Esophagus muscularis mucosa (tissue), 4 donors: ENCODE results near the gene BCL7C. TPM values are rescaled to one million over a fixed set of nuclear protein-coding genes. Genes with fewer than 3 reads are reported as not detected.

Experiments
- DNase-seq: peaks from one replicate; pipeline ENCODE4 v3.0.0-alpha.2; 2017; ENCODE audit errors: extremely low spot score
- H3K27ac ChIP-seq, 4 donors: fragments of 200-600 bp; sonication (generic); replicated peaks in 1 of 4; 1 replicate in 3 of 4; 2 replicates in 1 of 4; pipeline ENCODE4 v1.5.1; 2016 to 2019; ENCODE audit warnings: mild to moderate bottlenecking in 1 of 4
- H3K27me3 ChIP-seq, 4 donors: fragments of 200-600 bp; sonication (generic); one replicate each; pipeline versions ENCODE4 v1.5.1 to v1.6.0; 2016 to 2019
- H3K36me3 ChIP-seq, 4 donors: fragments of 200-600 bp; sonication (generic); one replicate each; pipeline ENCODE4 v1.5.1; 2016 to 2019
- H3K4me1 ChIP-seq, 4 donors: fragments of 200-600 bp; sonication (generic); one replicate each; pipeline ENCODE4 v1.5.1; 2016 to 2019
- H3K4me3 ChIP-seq, 4 donors: fragments of 200-600 bp; sonication (generic); 1 replicate in 2 of 4; 2 replicates in 2 of 4; pipeline ENCODE4 v1.5.1; 2016 to 2019; ENCODE audit warnings: mild to moderate bottlenecking in 4 of 4, moderate library complexity in 1 of 4
- H3K9me3 ChIP-seq, 4 donors: fragments of 200-600 bp; sonication (generic); 1 replicate in 3 of 4; 2 replicates in 1 of 4; pipeline ENCODE4 v1.5.1; 2016 to 2019
- CTCF ChIP-seq, 3 experiments: fragments of 200-600 bp in 2 of 3; fragments of 450-650 bp in 1 of 3; sonication (generic) in 2 of 3; IDR thresholded peaks; one replicate each; pipeline ENCODE4 v1.5.1; 2017 to 2019; ENCODE audit warnings: antibody characterized with exemption in 3 of 3, mild to moderate bottlenecking in 2 of 3, moderate library complexity in 1 of 3
- EP300 ChIP-seq: sonication (generic); formaldehyde crosslinking; IDR thresholded peaks from one replicate; pipeline ENCODE4 v1.6.1; 2017; ENCODE audit warnings: antibody characterized with exemption
- POLR2A ChIP-seq: fragments of 450-650 bp; IDR thresholded peaks from one replicate; pipeline ENCODE4 v1.6.1; 2017; ENCODE audit warnings: antibody characterized with exemption, moderate library complexity, mild to moderate bottlenecking, low read depth
- POLR2AphosphoS5 ChIP-seq, 2 donors: sonication (generic); formaldehyde crosslinking; IDR thresholded peaks; one replicate each; pipeline ENCODE4 v1.6.1; 2017; ENCODE audit warnings: antibody characterized with exemption in 2 of 2
- WGBS: methylation state at CpG from one replicate; pipeline ENCODE4 v1.1.5; 2018; 5-methylcytosine and 5-hydroxymethylcytosine counted together
- intact Hi-C: fragments of 100-400 bp; cut with DNase I; formaldehyde crosslinking; loops from one replicate; pipeline ENCODE4 v1.15.1; 2023
- total RNA-seq, 4 donors: library from RNA; depleted of rRNA; stranded (reverse); fragments of >200 nt; gene quantifications; one replicate each; pipeline versions ENCODE4 v1.1.0 to v1.2.1, GENCODE V29; 2016

BCL7C gene
- total RNA-seq, 4 donors from 2014 or later, result 42.1 to 57.9 (median 45.5) TPM

GRCh38 chr16:30844346-30844670 is 49.6 kb downstream of the BCL7C start:
- intact Hi-C loops, result loop anchor here (2.0 kb wide), 3 partner anchors 30 to 76 kb away; no protein-coding TSS in a partner anchor
- TF ChIP-seq POLR2A (no peak), CTCF (IDR thresholded peaks at IDR 0.05) (no peak), EP300 (no peak), POLR2AphosphoS5 (IDR thresholded peaks at IDR 0.05) (no peak)
- H3K27me3 ChIP-seq, result no peaks in the 10 kb centered on the region
- WGBS, result 94% methylated on average over 1 of the region's 1 CpG
- no peaks in the 10 kb centered on the region for H3K36me3 ChIP-seq
- no peak overlapping the region for H3K4me3 ChIP-seq
- DNase-seq, result no peak
- H3K4me1 ChIP-seq, result peaks cover 11 to 20% (median 13%) of the 10 kb centered on the region in 4 donors
- no peak overlapping the region for H3K27ac ChIP-seq
- no peaks in the 10 kb centered on the region for H3K9me3 ChIP-seq

GRCh38 chr16:30843501-30843900 is 50.4 kb downstream of the BCL7C start:
- WGBS, result 90% methylated on average over 5 of the region's 5 CpGs
- DNase-seq, result no peak
- intact Hi-C loops, result no loop called here

GRCh38 chr16:30842971-30843370 is 50.9 kb downstream of the BCL7C start:
- no peak overlapping the region for H3K27ac ChIP-seq
- TF ChIP-seq CTCF (IDR thresholded peaks at IDR 0.05) (no peak), POLR2A (no peak), EP300 (no peak), POLR2AphosphoS5 (IDR thresholded peaks at IDR 0.05) (no peak)
- intact Hi-C loops, result no loop called here
- H3K9me3 ChIP-seq, result no peaks in the 10 kb centered on the region
- H3K27me3 ChIP-seq, result no peaks in the 10 kb centered on the region
- DNase-seq, result no peak
- peaks cover 11 to 20% (median 13%) of the 10 kb centered on the region in 4 donors for H3K4me1 ChIP-seq
- WGBS, result 92% methylated on average over 4 of the region's 4 CpGs
- no peaks in the 10 kb centered on the region for H3K36me3 ChIP-seq
- H3K4me3 ChIP-seq, result no peak overlapping the region

More at GRCh38 chr16:30843501-30843900, 50.4 kb downstream of the BCL7C start:
- no peak overlapping the region for H3K27ac ChIP-seq
- no peaks in the 10 kb centered on the region for H3K9me3 ChIP-seq
- H3K4me3 ChIP-seq, result no peak overlapping the region
- no peaks in the 10 kb centered on the region for H3K36me3 ChIP-seq
- H3K27me3 ChIP-seq, result no peaks in the 10 kb centered on the region
- TF ChIP-seq POLR2AphosphoS5 (IDR thresholded peaks at IDR 0.05) (no peak), POLR2A (no peak), CTCF (IDR thresholded peaks at IDR 0.05) (no peak), EP300 (no peak)
- peaks cover 11 to 20% (median 13%) of the 10 kb centered on the region in 4 donors for H3K4me1 ChIP-seq

GRCh38 chr16:30841332-30841731 is 52.5 kb downstream of the BCL7C start:
- no peaks in the 10 kb centered on the region for H3K27me3 ChIP-seq
- H3K36me3 ChIP-seq, result no peaks in the 10 kb centered on the region
- no peak overlapping the region for H3K4me3 ChIP-seq
- no peak for TF ChIP-seq CTCF (IDR thresholded peaks at IDR 0.05)
- no peak for TF ChIP-seq EP300
- TF ChIP-seq POLR2AphosphoS5 (IDR thresholded peaks at IDR 0.05), result no peak
- no peak for TF ChIP-seq POLR2A
- no peaks in the 10 kb centered on the region for H3K9me3 ChIP-seq
- WGBS, result 94% methylated on average over 6 of the region's 9 CpGs
- H3K27ac ChIP-seq, result no peak overlapping the region
- intact Hi-C loops, result no loop called here
- DNase-seq, result no peak
- H3K4me1 ChIP-seq, result peaks cover 11 to 20% (median 13%) of the 10 kb centered on the region in 4 donors

- Histone ChIP-seq H3K36me3 (no peaks in the 10 kb centered on the region), H3K27ac (no peak overlapping the region), H3K4me1 (peaks cover 9 to 18% (median 11%) of the 10 kb centered on the region in 4 donors), H3K27me3 (no peaks in the 10 kb centered on the region), H3K4me3 (no peak overlapping the region), H3K9me3 (no peaks in the 10 kb centered on the region)
- TF ChIP-seq EP300 (no peak), CTCF (IDR thresholded peaks at IDR 0.05) (no peak), POLR2A (no peak), POLR2AphosphoS5 (IDR thresholded peaks at IDR 0.05) (no peak)
- 92% methylated on average over 5 of the region's 5 CpGs for WGBS
- DNase-seq, result no peak
- intact Hi-C loops, result no loop called here
These were observed 53.3 kb downstream of the BCL7C start for GRCh38 chr16:30840611-30841010.
